Heart right ventricle (tissue), 16 donors: ENCODE measurements around the gene SAMD1. TPM values are rescaled to one million over a fixed set of nuclear protein-coding genes. Genes with fewer than 3 reads are reported as not detected.
A peak's percentile ranks its signal among the peaks of the same experiment; 100 is the strongest.

Experiments
- ATAC-seq, 8 donors: fragments of 200-7000 bp; cut with Tn5 transposase; one replicate each; pipeline ENCODE4 v1.9.1; 2020; ENCODE audit warnings: mild to moderate bottlenecking in 8 of 8, moderate library complexity in 8 of 8, moderate number of reproducible peaks in 1 of 8
- DNase-seq, 2 donors: peaks; one replicate each; pipeline ENCODE4 v3.0.0-alpha.2; 2020
- H3K27ac ChIP-seq, 10 donors: fragments of 200-600 bp; sonication (generic) in 2 of 10; one replicate each; pipeline versions ENCODE4 v1.5.0 to v1.8.0; 2020 to 2022; ENCODE audit warnings: mild to moderate bottlenecking in 3 of 10
- H3K27me3 ChIP-seq, 7 donors: fragments of 200-600 bp; one replicate each; pipeline ENCODE4 v1.8.0; 2021 to 2022; ENCODE audit warnings: mild to moderate bottlenecking in 2 of 7
- H3K36me3 ChIP-seq, 9 donors: fragments of 200-600 bp; sonication (generic) in 1 of 9; one replicate each; pipeline versions ENCODE4 v1.5.0 to v1.8.0; 2020 to 2022; ENCODE audit warnings: mild to moderate bottlenecking in 2 of 9
- H3K4me1 ChIP-seq, 9 donors: fragments of 200-600 bp; sonication (generic) in 1 of 9; one replicate each; pipeline versions ENCODE4 v1.5.0 to v1.8.0; 2020 to 2022; ENCODE audit warnings: mild to moderate bottlenecking in 4 of 9
- H3K4me3 ChIP-seq, 10 donors: fragments of 200-600 bp; sonication (generic) in 2 of 10; one replicate each; pipeline versions ENCODE4 v1.5.0 to v1.8.0; 2020 to 2022; ENCODE audit warnings: mild to moderate bottlenecking in 7 of 10, moderate library complexity in 2 of 10
- H3K9me3 ChIP-seq, 11 donors: fragments of 200-600 bp in 10 of 11; sonication (generic) in 2 of 11; one replicate each; pipeline versions ENCODE4 v1.5.0 to v1.8.0; 2013 to 2022; ENCODE audit warnings: mild to moderate bottlenecking in 2 of 11, control low read depth in 1 of 11, moderate library complexity in 1 of 11
- WGBS, 2 donors: extraction: QIAGEN DNeasy Blood & Tissue Kit; methylation state at CpG; one replicate each; pipeline ENCODE4 v1.1.7; 2013; ENCODE audit warnings: inconsistent platforms in 1 of 2; 5-methylcytosine and 5-hydroxymethylcytosine counted together
- intact Hi-C, 10 donors: fragments of 100-400 bp; cut with DNase I; formaldehyde crosslinking; loops; one replicate each; pipeline versions ENCODE4 v1.11.1 to v1.14.2; 2022
- polyA plus RNA-seq, 2 donors: library from polyadenylated mRNA; stranded (reverse); fragments of 200-250 nt; gene quantifications; one replicate each; pipeline ENCODE4 v1.2.3, GENCODE V29; 2013
- total RNA-seq, 10 donors: library from RNA; stranded (reverse); fragmentation: NEBNext Ultra II Directional in 3 of 10; extraction: Animal tissue kit (Norgen Biotek cat#: 25700) in 3 of 10; gene quantifications; one replicate each; pipeline versions ENCODE4 v1.2.1 to v1.2.4, GENCODE V29; 2021 to 2023
- TF ChIP-seq, protein P1 (sequence below), 9 donors: fragments of 200-600 bp; sonication (generic) in 2 of 9; IDR thresholded peaks; one replicate each; pipeline versions ENCODE4 v1.5.0 to v1.8.0; 2021 to 2022; ENCODE audit warnings: antibody characterized with exemption in 9 of 9, mild to moderate bottlenecking in 5 of 9, moderate library complexity in 1 of 9
- donor health status: Arrhythmogenic right ventricular cardiomyopathy.
- donor health status: ischemic (EF 13 %, LVEDD 7.1; RV severe dilation, severe dysfunction).
- donor health status: healthy with polysubstance abuse.
- donor health status: DM: no; HTN: yes; CAD: no.
- donor health status: DM: no; HTN: no; CAD: no.
- donor health status: ischemic (EF 25% LVEDD 6.9; RV normal size, moderate dysfunction).
- donor health status: ischemic (EF 25% LVEDD 5.7; RV mildly dilated, moderate dysfunction).
- donor health status: healthy.
- donor health status: DM: yes; HTN: yes; CAD: no.
- donor health status: Ischemic cardiomyopathy.
- donor health status: ischemic (EF 35%, LVEDD 5.7; RV mildly dilated, moderate dysfunction).
- donor health status: nonischemic (EF 11% LVEDD 7.7; RV severe dilation, severe dysfunction).
- donor health status: DM: yes; HTN: yes; CAD: no.
- donor health status: PGD.
- donor health status: ischemic (EF 29% LVEDD 5.4; RV normal size, mild dysfunction).
- donor health status: nonischemic (EF 23%, LVEDD 6.1; RV moderate dilation, normal function).

The SAMD1 gene
- total and polyA plus RNA-seq, 12 donors, result 26.7 to 55.3 (median 34.7) TPM

DNA sequence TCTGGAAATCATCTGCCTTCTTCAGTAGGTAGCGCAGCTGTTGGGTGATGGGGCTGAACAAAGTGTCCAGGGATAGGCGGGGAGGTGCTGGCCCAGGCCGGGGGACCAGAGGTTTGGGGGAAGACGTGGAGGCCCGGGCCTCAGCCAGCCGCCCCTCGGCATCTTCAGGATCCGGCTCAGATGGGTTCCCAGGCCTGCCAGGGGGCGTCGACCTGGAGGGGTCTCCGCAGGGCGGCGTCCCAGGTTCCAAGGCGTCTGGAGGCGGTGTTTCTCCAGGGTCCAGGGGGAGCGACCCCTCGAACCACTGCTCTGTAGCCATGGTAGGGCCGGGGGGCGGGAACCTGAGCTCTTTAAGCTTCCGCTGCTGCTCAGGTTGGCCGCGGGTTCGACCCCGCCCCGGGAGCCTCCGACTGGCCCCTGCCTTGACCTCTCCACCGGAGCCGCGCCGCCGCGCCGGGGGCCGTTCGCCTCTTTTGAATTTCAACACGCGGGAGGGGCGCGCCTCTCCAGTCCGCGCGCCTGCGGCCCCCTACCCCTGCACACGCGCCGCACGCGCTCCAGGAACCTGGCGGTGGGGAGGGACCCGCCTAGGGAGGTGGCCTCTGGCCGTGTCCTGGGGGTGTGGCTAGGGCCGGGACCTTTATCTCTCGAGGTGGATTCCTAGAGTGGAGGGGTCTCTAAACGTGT is 5.1 kb downstream of the SAMD1 start, which contains the start of gene C19orf67:
TSS of gene C19orf67 (minus strand) at position 475 of the 687 bp plus-strand sequence. CDS start at position 319, 156 bp downstream.
- Histone ChIP-seq H3K9me3 (no peaks in the 10 kb centered on the region), H3K4me3 (no peak within 1 kb of the TSS), H3K27me3 (no peaks in the 10 kb centered on the region), H3K36me3 (peaks cover 0 to 33% (median 10%) of the 10 kb centered on the region in 9 donors), H3K27ac (no peak within 1 kb of the TSS), H3K4me1 (peaks cover 5 to 27% (median 22%) of the 10 kb centered on the region in 9 donors)
- intact Hi-C loops, result loop anchor here in 1 of 10 donors (10.0 kb wide), 1 partner anchor 49 kb away; the partner anchor contains the start of gene ASF1B
- ATAC-seq (no peak), DNase-seq (no peak)
- TF ChIP-seq, protein P1, sequence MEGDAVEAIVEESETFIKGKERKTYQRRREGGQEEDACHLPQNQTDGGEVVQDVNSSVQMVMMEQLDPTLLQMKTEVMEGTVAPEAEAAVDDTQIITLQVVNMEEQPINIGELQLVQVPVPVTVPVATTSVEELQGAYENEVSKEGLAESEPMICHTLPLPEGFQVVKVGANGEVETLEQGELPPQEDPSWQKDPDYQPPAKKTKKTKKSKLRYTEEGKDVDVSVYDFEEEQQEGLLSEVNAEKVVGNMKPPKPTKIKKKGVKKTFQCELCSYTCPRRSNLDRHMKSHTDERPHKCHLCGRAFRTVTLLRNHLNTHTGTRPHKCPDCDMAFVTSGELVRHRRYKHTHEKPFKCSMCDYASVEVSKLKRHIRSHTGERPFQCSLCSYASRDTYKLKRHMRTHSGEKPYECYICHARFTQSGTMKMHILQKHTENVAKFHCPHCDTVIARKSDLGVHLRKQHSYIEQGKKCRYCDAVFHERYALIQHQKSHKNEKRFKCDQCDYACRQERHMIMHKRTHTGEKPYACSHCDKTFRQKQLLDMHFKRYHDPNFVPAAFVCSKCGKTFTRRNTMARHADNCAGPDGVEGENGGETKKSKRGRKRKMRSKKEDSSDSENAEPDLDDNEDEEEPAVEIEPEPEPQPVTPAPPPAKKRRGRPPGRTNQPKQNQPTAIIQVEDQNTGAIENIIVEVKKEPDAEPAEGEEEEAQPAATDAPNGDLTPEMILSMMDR (IDR thresholded peaks at IDR 0.05), result no peak
- 64 to 70% methylated on average over 54 of the region's 54 CpGs for whole genome bisulfite sequencing, 2 donors

DNA sequence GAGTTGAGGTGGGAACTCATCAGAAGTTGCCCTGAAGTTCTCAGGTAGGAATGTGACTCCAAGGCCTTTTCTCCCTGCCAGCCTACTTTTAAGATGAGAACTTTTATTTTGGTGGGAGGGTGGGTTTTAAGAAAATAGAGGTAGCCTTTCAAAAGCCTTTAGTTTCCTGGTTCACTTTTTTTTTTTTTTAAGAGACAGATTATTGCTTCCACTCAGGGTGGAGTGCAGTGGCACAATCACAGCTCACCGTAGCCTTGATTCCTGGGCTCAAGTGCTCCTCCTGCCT is 7.9 kb downstream of the SAMD1 start:
- DNase-seq, result no peak
- Histone ChIP-seq H3K36me3 (peaks cover 0 to 16% (median 0%) of the 10 kb centered on the region in 9 donors), H3K4me3 (peak overlapping the region in 5 of 10 donors; percentile 73 to 92 (median 85))

DNA sequence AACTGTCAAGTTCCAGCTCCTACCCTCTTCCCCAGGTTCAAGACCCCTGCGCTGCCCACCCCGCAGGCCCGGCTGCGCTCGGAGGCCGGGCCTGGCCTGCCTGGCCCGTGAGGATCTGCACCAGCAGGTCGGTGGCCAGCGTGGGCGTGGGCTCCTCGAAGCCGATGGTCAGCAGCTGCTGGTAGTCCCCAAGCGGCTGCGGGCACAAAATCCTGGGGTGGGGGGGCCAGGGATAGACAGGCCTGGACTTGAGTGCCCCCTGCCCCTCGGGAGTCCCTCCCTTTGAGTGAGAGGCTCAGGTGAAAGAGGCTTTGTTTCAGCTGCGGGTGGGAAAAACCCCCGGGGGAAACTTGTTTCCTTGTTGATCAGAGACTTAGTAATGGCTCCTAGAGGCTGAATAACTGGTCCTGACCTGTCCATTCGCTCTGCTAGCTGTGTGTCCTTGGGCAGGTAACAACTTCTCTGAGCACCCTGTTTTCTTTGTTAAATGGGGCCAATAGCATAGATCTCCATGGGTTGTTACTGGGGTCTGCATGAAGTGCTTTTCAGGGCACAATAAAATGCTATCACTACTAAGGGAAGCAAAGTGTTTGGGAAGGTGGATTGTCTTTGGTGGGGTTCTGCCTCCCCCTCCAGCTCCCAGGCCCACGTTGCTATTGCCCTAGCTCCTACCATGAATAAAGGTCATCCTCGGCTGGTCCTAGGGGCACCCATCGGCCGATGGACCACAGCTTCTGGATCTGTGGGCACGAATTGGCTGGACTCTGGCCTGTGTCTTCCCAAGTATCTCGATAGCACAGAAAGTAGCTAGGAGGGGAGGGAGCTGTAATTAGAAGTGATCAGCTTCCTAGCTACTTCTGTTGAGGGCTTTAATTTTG is 8.5 kb downstream of the SAMD1 start:
- TF ChIP-seq, protein P1 (IDR thresholded peaks at IDR 0.05), result no peak
- ATAC-seq (peak in 3 of 8 donors; percentile 25 to 67 (median 43)), DNase-seq (peak; percentile 52 to 59)
- peaks cover 0 to 11% (median 0%) of the 10 kb centered on the region in 9 donors for H3K36me3 ChIP-seq
- H3K9me3 ChIP-seq, result no peaks in the 10 kb centered on the region
- H3K27ac ChIP-seq, result peak overlapping the region; percentile 52 to 97 (median 94)
- H3K27me3 ChIP-seq, result no peaks in the 10 kb centered on the region
- WGBS, 2 donors, result 18 to 19% methylated on average over 24 of the region's 24 CpGs
- peak overlapping the region; percentile 63 to 93 (median 82) for H3K4me3 ChIP-seq
- intact Hi-C loops, result loop anchor here in 8 of 10 donors (5.0 to 10.0 kb wide), 3 partner anchors 35 to 55 kb away; partner anchors contain the start of genes PRKACA (in 7 of the 8) and ASF1B (in 2 of the 8)
- H3K4me1 ChIP-seq, result peaks cover 5 to 42% (median 19%) of the 10 kb centered on the region in 9 donors

More for the DNA sequence above, 7.9 kb downstream of the SAMD1 start:
- intact Hi-C loops, result loop anchor here in 8 of 10 donors (5.0 to 10.0 kb wide), 3 partner anchors 35 to 55 kb away; partner anchors contain the start of genes PRKACA (in 7 of the 8) and ASF1B (in 2 of the 8)
- TF ChIP-seq, protein P1 (IDR thresholded peaks at IDR 0.05), result no peak
- Histone ChIP-seq H3K9me3 (no peaks in the 10 kb centered on the region), H3K27me3 (no peaks in the 10 kb centered on the region), H3K27ac (peak overlapping the region in 4 of 10 donors; percentile 94 to 97 (median 96)), H3K4me1 (peaks cover 5 to 42% (median 19%) of the 10 kb centered on the region in 9 donors)
- ATAC-seq, result no peak
- WGBS, 2 donors, result 73 to 83% methylated on average over 1 of the region's 1 CpG
